H1 (cell line): Measurements from ENCODE around the gene RTP2. TPM values are rescaled to one million over a fixed set of nuclear protein-coding genes. Genes with fewer than 3 reads are reported as not detected.

ENCODE experiments used
- CTCF ChIA-PET: fragments of 300-600 bp; sonication (Branson Sonifier 250); formaldehyde crosslinking; loops from one replicate; lab custom pipeline; 2021; ENCODE audit not compliant: partially characterized antibody; lab: Charles Lee
- POLR2A ChIA-PET: fragments of 300-600 bp; sonication (Branson Sonifier 250); formaldehyde crosslinking; loops from one replicate; lab custom pipeline; 2021; ENCODE audit warnings: inconsistent platforms; ENCODE audit not compliant: partially characterized antibody; lab: Charles Lee
- DNase-seq, 2 experiments: peaks; one replicate each; pipeline versions ENCODE4 v3.0.0 to v3.0.0-alpha.2; 2010 to 2022; ENCODE audit warnings: low spot score in 2 of 2, low read depth in 1 of 2, mixed read lengths in 1 of 2
- FAIRE-seq: peaks from 2 replicates; lab custom pipeline; 2011; peaks lifted over from hg19 to GRCh38; lab: Jason Lieb, UNC
- H2AFZ ChIP-seq: 2 replicates; pipeline ENCODE4 v1.8.1; 2012; ENCODE audit warnings: low read length, inconsistent platforms
- H2AK5ac ChIP-seq: 2 replicates; pipeline ENCODE4 v1.6.1; 2013; ENCODE audit warnings: low read depth, low read length
- H2BK120ac ChIP-seq: replicated peaks from 2 replicates; pipeline ENCODE3; 2013; ENCODE audit warnings: low read depth, low read length, inconsistent platforms
- H2BK12ac ChIP-seq: 2 replicates; pipeline ENCODE4 v1.6.1; 2013; ENCODE audit warnings: low read depth, low read length
- H2BK15ac ChIP-seq: 2 replicates; pipeline ENCODE4 v1.6.1; 2013; ENCODE audit warnings: low read length
- H2BK20ac ChIP-seq: 2 replicates; pipeline ENCODE4 v1.6.1; 2013; ENCODE audit warnings: low read length
- H2BK5ac ChIP-seq: 2 replicates; pipeline ENCODE4 v1.6.1; 2013; ENCODE audit warnings: low read depth, low read length
- H3K14ac ChIP-seq: 2 replicates; pipeline ENCODE4 v1.6.1; 2013; ENCODE audit warnings: inconsistent platforms; ENCODE audit not compliant: insufficient read length
- H3K18ac ChIP-seq: 2 replicates; pipeline ENCODE4 v1.6.1; 2013; ENCODE audit warnings: low read length; ENCODE audit errors: extremely low read depth
- H3K23ac ChIP-seq: 2 replicates; pipeline ENCODE4 v1.6.1; 2013; ENCODE audit warnings: inconsistent platforms; ENCODE audit not compliant: insufficient read length
- H3K23me2 ChIP-seq: 2 replicates; pipeline ENCODE4 v1.6.1; 2013; ENCODE audit warnings: low read depth, low read length
- H3K27ac ChIP-seq: 2 replicates; pipeline ENCODE4 v1.6.1; 2011; ENCODE audit warnings: low read depth, low read length, inconsistent platforms
- H3K27me3 ChIP-seq, 4 experiments: replicated peaks in 1 of 4; 1 replicate in 1 of 4; 2 replicates in 3 of 4; pipeline versions ENCODE4 v1.6.1 to v1.8.1; 2011 to 2013; ENCODE audit warnings: low read length in 3 of 4, mild to moderate bottlenecking in 3 of 4, inconsistent platforms in 2 of 4, mixed read lengths in 2 of 4, moderate library complexity in 1 of 4; ENCODE audit not compliant: control insufficient read depth in 3 of 4, insufficient read depth in 3 of 4; ENCODE audit errors: extremely low read depth in 1 of 4
- H3K36me3 ChIP-seq, 4 experiments: 2 replicates each; pipeline versions ENCODE4 v1.6.1 to v1.8.1; 2011 to 2013; ENCODE audit warnings: mild to moderate bottlenecking in 4 of 4, low read length in 3 of 4, moderate library complexity in 2 of 4, control low read depth in 1 of 4, inconsistent platforms in 1 of 4; ENCODE audit not compliant: insufficient read depth in 4 of 4, control insufficient read depth in 2 of 4
- H3K4ac ChIP-seq: replicated peaks from 2 replicates; pipeline ENCODE3; 2013; ENCODE audit warnings: low read length, low read depth, mixed read lengths, inconsistent platforms; ENCODE audit not compliant: insufficient read length
- H3K4me1 ChIP-seq, 4 experiments: replicated peaks in 1 of 4; 1 replicate in 1 of 4; 2 replicates in 3 of 4; pipeline versions ENCODE4 v1.6.1 to v1.8.1; 2011 to 2013; ENCODE audit warnings: low read length in 3 of 4, inconsistent platforms in 2 of 4, mixed read lengths in 1 of 4; ENCODE audit not compliant: insufficient read depth in 4 of 4, control insufficient read depth in 3 of 4
- H3K4me2 ChIP-seq, 2 experiments: 2 replicates each; pipeline versions ENCODE4 v1.6.1 to v1.8.1; 2011 to 2013; ENCODE audit warnings: low read depth in 2 of 2, low read length in 2 of 2, control low read depth in 1 of 2, inconsistent platforms in 1 of 2, mild to moderate bottlenecking in 1 of 2; ENCODE audit not compliant: insufficient read depth in 1 of 2
- H3K4me3 ChIP-seq, 4 experiments: fragments of 200-600, 300-600 bp in 1 of 4; sonication (generic), shearing (Covaris generic), sonication (Bioruptor Twin) in 1 of 4; 2 replicates each; pipeline versions ENCODE4 v1.5.1 to v1.8.1; 2011 to 2016; ENCODE audit warnings: low read length in 4 of 4, low read depth in 3 of 4, control low read depth in 2 of 4, inconsistent platforms in 2 of 4, mild to moderate bottlenecking in 2 of 4, mixed read lengths in 1 of 4, moderate library complexity in 1 of 4; ENCODE audit not compliant: insufficient read depth in 2 of 4; ENCODE audit errors: extremely low read depth in 1 of 4
- H3K56ac ChIP-seq: replicated peaks from 2 replicates; pipeline ENCODE3; 2013; ENCODE audit warnings: low read depth, mild to moderate bottlenecking, mixed read lengths, low read length, inconsistent platforms; ENCODE audit not compliant: insufficient read length
- H3K79me1 ChIP-seq: 2 replicates; pipeline ENCODE4 v1.6.1; 2013; ENCODE audit warnings: low read depth, low read length, control low read depth
- H3K79me2 ChIP-seq, 2 experiments: 2 replicates each; pipeline versions ENCODE4 v1.6.1 to v1.8.1; 2012 to 2013; ENCODE audit warnings: low read length in 2 of 2, mild to moderate bottlenecking in 2 of 2, inconsistent platforms in 1 of 2; ENCODE audit not compliant: insufficient read depth in 2 of 2, control insufficient read depth in 1 of 2
- H3K9ac ChIP-seq, 4 experiments: replicated peaks in 1 of 4; 1 replicate in 1 of 4; 2 replicates in 3 of 4; pipeline versions ENCODE4 v1.6.1 to v1.8.1; 2011 to 2013; ENCODE audit warnings: low read depth in 3 of 4, low read length in 3 of 4, control low read depth in 2 of 4, mild to moderate bottlenecking in 2 of 4, moderate library complexity in 2 of 4, inconsistent platforms in 1 of 4; ENCODE audit errors: extremely low read depth in 1 of 4
- H3K9me3 ChIP-seq, 2 experiments: 2 replicates each; pipeline versions ENCODE4 v1.6.1 to v1.8.1; 2012 to 2013; ENCODE audit warnings: mild to moderate bottlenecking in 2 of 2, moderate library complexity in 2 of 2, control low read depth in 1 of 2, inconsistent platforms in 1 of 2, low read depth in 1 of 2, low read length in 1 of 2, mixed read lengths in 1 of 2; ENCODE audit not compliant: insufficient read depth in 2 of 2
- H4K20me1 ChIP-seq, 2 experiments: replicated peaks in 1 of 2; 2 replicates each; pipeline versions ENCODE3 to v1.8.1; 2011 to 2013; ENCODE audit warnings: inconsistent platforms in 2 of 2, low read length in 2 of 2, mild to moderate bottlenecking in 1 of 2; ENCODE audit not compliant: insufficient read depth in 2 of 2, control insufficient read depth in 1 of 2
- H4K5ac ChIP-seq: 2 replicates; pipeline ENCODE4 v1.6.1; 2013; ENCODE audit warnings: low read length, low read depth, mixed read lengths, inconsistent platforms; ENCODE audit not compliant: insufficient read length
- H4K8ac ChIP-seq: 2 replicates; pipeline ENCODE4 v1.8.0; 2013; ENCODE audit warnings: mild to moderate bottlenecking, moderate library complexity, low read length, inconsistent platforms; ENCODE audit not compliant: insufficient read depth; ENCODE audit errors: extremely low read depth
- H4K91ac ChIP-seq: replicated peaks from 2 replicates; pipeline ENCODE3; 2013; ENCODE audit warnings: low read length, mixed read lengths, inconsistent platforms; ENCODE audit not compliant: insufficient read length
- GTF2F1 ChIP-seq: IDR thresholded peaks from 2 replicates; pipeline ENCODE4 v1.6.1; 2012; ENCODE audit warnings: low read depth, low read length, improper control_type of control experiment, borderline replicate concordance
- HDAC6 ChIP-seq: IDR thresholded peaks from one replicate; pipeline ENCODE4 v1.7.1; 2012; ENCODE audit warnings: low read depth, mild to moderate bottlenecking, inconsistent platforms, low read length, moderate library complexity
- KDM4A ChIP-seq: IDR thresholded peaks from one replicate; pipeline ENCODE4 v1.7.1; 2012; ENCODE audit warnings: low read depth, mild to moderate bottlenecking, moderate library complexity, low read length, inconsistent platforms; ENCODE audit not compliant: severe bottlenecking
- MAFK ChIP-seq: IDR thresholded peaks from 2 replicates; pipeline ENCODE4 v1.6.1; 2012; ENCODE audit warnings: low read depth, mild to moderate bottlenecking, improper control_type of control experiment, low read length
- TAF1 ChIP-seq: IDR thresholded peaks from 2 replicates; pipeline ENCODE4 v1.6.1; 2011; ENCODE audit warnings: mild to moderate bottlenecking, low read depth, low read length
- WGBS, 2 experiments: shearing (Covaris generic) in 1 of 2; methylation state at CpG; one replicate each; pipeline versions ENCODE4 v1.1.6 to v1.1.7; 2013 to 2015; ENCODE audit warnings: low lambda C conversion rate in 2 of 2, mixed read lengths in 2 of 2, inconsistent platforms in 1 of 2, low coverage in 1 of 2, missing lambda C conversion rate in 1 of 2; ENCODE audit not compliant: insufficient replicate concordance in 2 of 2, insufficient coverage in 1 of 2, insufficient read length in 1 of 2; ENCODE audit errors: extremely low coverage in 1 of 2, missing lambda C conversion rate in 1 of 2; 5-methylcytosine and 5-hydroxymethylcytosine counted together
- polyA plus RNA-seq, 7 experiments: library from polyadenylated mRNA; depleted of rRNA in 3 of 7; stranded (reverse) in 5 of 7; unstranded in 2 of 7; fragments of >200 nt in 5 of 7; fragments of 200-250 nt in 2 of 7; gene quantifications; 1 replicate in 5 of 7; 2 replicates in 1 of 7; 4 replicates in 1 of 7; pipeline versions ENCODE4 v1.2.1 to v1.2.3, GENCODE V29; 2011 to 2013; ENCODE audit warnings: missing spikeins in 2 of 7, mixed read lengths in 2 of 7
- total RNA-seq: library from RNA; stranded (reverse); fragmentation: NEBNext Ultra II Directional; extraction: Animal tissue kit (Norgen Biotek cat#: 25700); gene quantifications from 2 replicates; pipeline ENCODE4 v1.2.1, GENCODE V29; 2021
- TF ChIP-seq, protein P1 (sequence below): IDR thresholded peaks from 2 replicates; pipeline ENCODE4 v1.6.1; 2011; ENCODE audit warnings: low read depth, mild to moderate bottlenecking, low read length; ENCODE audit not compliant: insufficient read depth
- TF ChIP-seq, protein P2 (sequence below), 3 experiments: IDR thresholded peaks; 1 replicate in 2 of 3; 2 replicates in 1 of 3; pipeline versions ENCODE4 v1.5.1 to v1.6.1; 2011; ENCODE audit warnings: low read length in 3 of 3, mild to moderate bottlenecking in 3 of 3, inconsistent platforms in 2 of 3, low read depth in 1 of 3, moderate library complexity in 1 of 3; ENCODE audit not compliant: insufficient read depth in 1 of 3; ENCODE audit errors: control extremely low read depth in 1 of 3
- TF ChIP-seq, protein P3 (sequence below): IDR thresholded peaks from 2 replicates; pipeline ENCODE4 v1.6.1; 2012; ENCODE audit warnings: inconsistent platforms
- TF ChIP-seq, protein P4 (sequence below): IDR thresholded peaks from 2 replicates; pipeline ENCODE4 v1.6.1; 2012; ENCODE audit warnings: inconsistent platforms

Gene RTP2
- total and polyA plus RNA-seq, 2 of the 8 experiments (the other 6 are each of a cell fraction or from before 2014, with no cell fraction given) = not detected

DNA sequence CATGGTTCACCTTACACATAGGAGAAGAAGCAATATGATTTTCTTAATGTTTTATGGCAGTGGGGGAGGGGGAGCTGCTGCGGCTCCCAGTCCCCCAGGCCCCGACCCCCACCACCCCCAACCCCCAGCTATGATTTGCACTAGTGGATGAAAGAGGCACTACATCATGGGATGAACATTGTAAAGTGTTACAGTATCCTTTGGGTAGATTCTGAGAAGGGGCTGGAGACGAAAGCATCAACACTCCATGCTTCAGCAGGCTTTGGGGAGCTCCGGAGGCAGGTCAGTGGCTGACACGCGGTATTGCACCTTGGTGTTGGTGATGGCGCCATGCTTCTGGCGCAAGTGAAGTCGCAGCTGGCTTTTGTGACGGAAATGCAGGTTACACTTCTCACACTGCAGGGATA lies 19.9 kb upstream of the RTP2 start:
- Histone ChIP-seq H3K23me2 (no peaks in the 10 kb centered on the region), H2BK5ac (no peak overlapping the region), H2AK5ac (no peak overlapping the region), H3K79me1 (no peaks in the 10 kb centered on the region), H2BK120ac (no peak overlapping the region), H3K4me1 (peaks cover 0 to 13% (median 4%) of the 10 kb centered on the region in 4 experiments; a peak in 6 of 7 replicates), H3K56ac (no peak overlapping the region), H3K4me2 (no peak overlapping the region), H3K36me3 (peaks cover 2 to 39% (median 17%) of the 10 kb centered on the region in 4 experiments; a peak in 6 of 8 replicates), H4K5ac (no peak overlapping the region), H4K91ac (no peak overlapping the region), H4K8ac (no peak overlapping the region), H3K23ac (no peak overlapping the region), H3K79me2 (no peaks in the 10 kb centered on the region), H3K4ac (no peak overlapping the region), H2BK15ac (peak overlapping the region; percentile 46; the same call in 1 of the 2 replicates), H3K27ac (no peak overlapping the region), H2BK12ac (no peak overlapping the region), H4K20me1 (no peaks in the 10 kb centered on the region), H2AFZ (no peak overlapping the region), H3K14ac (no peak overlapping the region), H3K27me3 (no peaks in the 10 kb centered on the region), H3K4me3 (no peak overlapping the region), H3K9ac (no peak overlapping the region), H2BK20ac (0 out of 2 replicates have a peak overlapping the region, but pooled peaks have one; percentile 11), H3K18ac (no peak overlapping the region), H3K9me3 (no peaks in the 10 kb centered on the region)
- WGBS, 2 experiments = 90% methylated on average over 10 of the region's 10 CpGs; no CpG with 5 or more reads in 1 of the 2 experiments
- ChIA-PET CTCF (interaction anchor here (0.5 to 23.0 kb wide), 11 partner anchors 9 to 1139 kb away, joined by 3 to 280 read pairs (median 4); no protein-coding TSS in a partner anchor), POLR2A (no interaction called here)
- peak; percentile 36 for FAIRE-seq
- DNase-seq = no peak
- TF ChIP-seq, protein P1, sequence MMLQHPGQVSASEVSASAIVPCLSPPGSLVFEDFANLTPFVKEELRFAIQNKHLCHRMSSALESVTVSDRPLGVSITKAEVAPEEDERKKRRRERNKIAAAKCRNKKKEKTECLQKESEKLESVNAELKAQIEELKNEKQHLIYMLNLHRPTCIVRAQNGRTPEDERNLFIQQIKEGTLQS = no peak
- TF ChIP-seq HDAC6 = no peak
- no peak for TF ChIP-seq KDM4A
- no peak for TF ChIP-seq TAF1
- TF ChIP-seq, protein P2, sequence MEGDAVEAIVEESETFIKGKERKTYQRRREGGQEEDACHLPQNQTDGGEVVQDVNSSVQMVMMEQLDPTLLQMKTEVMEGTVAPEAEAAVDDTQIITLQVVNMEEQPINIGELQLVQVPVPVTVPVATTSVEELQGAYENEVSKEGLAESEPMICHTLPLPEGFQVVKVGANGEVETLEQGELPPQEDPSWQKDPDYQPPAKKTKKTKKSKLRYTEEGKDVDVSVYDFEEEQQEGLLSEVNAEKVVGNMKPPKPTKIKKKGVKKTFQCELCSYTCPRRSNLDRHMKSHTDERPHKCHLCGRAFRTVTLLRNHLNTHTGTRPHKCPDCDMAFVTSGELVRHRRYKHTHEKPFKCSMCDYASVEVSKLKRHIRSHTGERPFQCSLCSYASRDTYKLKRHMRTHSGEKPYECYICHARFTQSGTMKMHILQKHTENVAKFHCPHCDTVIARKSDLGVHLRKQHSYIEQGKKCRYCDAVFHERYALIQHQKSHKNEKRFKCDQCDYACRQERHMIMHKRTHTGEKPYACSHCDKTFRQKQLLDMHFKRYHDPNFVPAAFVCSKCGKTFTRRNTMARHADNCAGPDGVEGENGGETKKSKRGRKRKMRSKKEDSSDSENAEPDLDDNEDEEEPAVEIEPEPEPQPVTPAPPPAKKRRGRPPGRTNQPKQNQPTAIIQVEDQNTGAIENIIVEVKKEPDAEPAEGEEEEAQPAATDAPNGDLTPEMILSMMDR (IDR thresholded peaks at IDR 0.05; ENCODE audit: control extremely low read depth in 1 of 3, insufficient read depth in 1 of 3, low read depth in 1 of 3, low read length in 3 of 3) = peak in 2 of 3 experiments; percentile 12 to 52; a peak in 3 of 4 replicates
- no peak for TF ChIP-seq MAFK
- no peak for TF ChIP-seq GTF2F1
- TF ChIP-seq, protein P3, sequence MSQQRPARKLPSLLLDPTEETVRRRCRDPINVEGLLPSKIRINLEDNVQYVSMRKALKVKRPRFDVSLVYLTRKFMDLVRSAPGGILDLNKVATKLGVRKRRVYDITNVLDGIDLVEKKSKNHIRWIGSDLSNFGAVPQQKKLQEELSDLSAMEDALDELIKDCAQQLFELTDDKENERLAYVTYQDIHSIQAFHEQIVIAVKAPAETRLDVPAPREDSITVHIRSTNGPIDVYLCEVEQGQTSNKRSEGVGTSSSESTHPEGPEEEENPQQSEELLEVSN = 0 out of 2 replicates have a peak, but pooled peaks have one; percentile 9
- TF ChIP-seq, protein P4, sequence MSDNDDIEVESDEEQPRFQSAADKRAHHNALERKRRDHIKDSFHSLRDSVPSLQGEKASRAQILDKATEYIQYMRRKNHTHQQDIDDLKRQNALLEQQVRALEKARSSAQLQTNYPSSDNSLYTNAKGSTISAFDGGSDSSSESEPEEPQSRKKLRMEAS = peak; percentile 79
